ACC112 (cell line): ENCODE results near the gene PSMC5.
"Not testable (repeated sequence)": the region's sequence is repeated elsewhere in the genome, so short reads cannot be mapped to it uniquely, and the experiment has no call there.

Experiments
- H2AFZ ChIP-seq: fragments of 200-600 bp; sonication (generic); one replicate; pipeline ENCODE4 v1.6.0; 2017; ENCODE audit warnings: antibody characterized with exemption, low read length; ENCODE audit not compliant: unreplicated experiment
- H3K27ac ChIP-seq: fragments of 200-600 bp; sonication (generic); 2 replicates; pipeline ENCODE4 v1.5.1; 2014; ENCODE audit warnings: low read depth, mild to moderate bottlenecking, antibody characterized with exemption, low read length, moderate library complexity
- H3K27me3 ChIP-seq: fragments of 200-600 bp; sonication (generic); 2 replicates; pipeline ENCODE4 v1.6.1; 2014; ENCODE audit warnings: mild to moderate bottlenecking, antibody characterized with exemption, low read length, moderate library complexity, mixed read lengths; ENCODE audit not compliant: insufficient read depth
- H3K36me3 ChIP-seq: fragments of 200-600 bp; sonication (generic); 2 replicates; pipeline ENCODE4 v1.6.1; 2016; ENCODE audit warnings: mild to moderate bottlenecking, antibody characterized with exemption, low read length, moderate library complexity, mixed read lengths; ENCODE audit not compliant: insufficient read depth
- H3K4me1 ChIP-seq: fragments of 200-600 bp; sonication (generic); one replicate; pipeline ENCODE4 v1.6.1; 2016; ENCODE audit warnings: low read length, mixed read lengths; ENCODE audit not compliant: insufficient read depth, unreplicated experiment, control insufficient read depth
- H3K4me3 ChIP-seq: fragments of 200-600 bp; sonication (generic); 2 replicates; pipeline ENCODE4 v1.5.1; 2014; ENCODE audit warnings: mild to moderate bottlenecking, low read depth, low read length
- H3K79me2 ChIP-seq: fragments of 200-600 bp; sonication (generic); one replicate; pipeline ENCODE4 v1.6.0; 2016; ENCODE audit warnings: low read length; ENCODE audit not compliant: control insufficient read depth, unreplicated experiment, insufficient read depth

Gene PSMC5

GRCh38 chr17:63871646-63872365 lies 44.6 kb downstream of the PSMC5 start:
- H3K27me3 ChIP-seq, H3K36me3 ChIP-seq: not testable (repeated sequence)

GRCh38 chr17:63873577-63873976 lies 46.3 kb downstream of the PSMC5 start, which contains the start of gene CSH2:
Gene CSH2, minus strand, starts transcription at chr17:63873677. Its CDS starts 63 bp downstream, at chr17:63873614.
- H3K79me2 ChIP-seq, H3K27me3 ChIP-seq, H3K4me3 ChIP-seq, H3K27ac ChIP-seq, H2AFZ ChIP-seq, H3K36me3 ChIP-seq, H3K4me1 ChIP-seq: not testable (repeated sequence)

More at GRCh38 chr17:63871646-63872365, 44.6 kb downstream of the PSMC5 start:
- not testable (repeated sequence) for H3K4me1 ChIP-seq, H3K4me3 ChIP-seq, H3K79me2 ChIP-seq, H3K27ac ChIP-seq, H2AFZ ChIP-seq

GRCh38 chr17:63874061-63874626 lies 46.9 kb downstream of the PSMC5 start:
- H2AFZ ChIP-seq, H3K79me2 ChIP-seq, H3K4me1 ChIP-seq, H3K27me3 ChIP-seq, H3K36me3 ChIP-seq, H3K4me3 ChIP-seq, H3K27ac ChIP-seq: not testable (repeated sequence)

GRCh38 chr17:63874693-63875092 lies 47.5 kb downstream of the PSMC5 start:
- not testable (repeated sequence) for H3K79me2 ChIP-seq, H3K4me3 ChIP-seq, H3K36me3 ChIP-seq, H2AFZ ChIP-seq, H3K4me1 ChIP-seq, H3K27me3 ChIP-seq, H3K27ac ChIP-seq

- not testable (repeated sequence) for H3K79me2 ChIP-seq, H2AFZ ChIP-seq, H3K4me3 ChIP-seq, H3K4me1 ChIP-seq, H3K36me3 ChIP-seq, H3K27ac ChIP-seq
- peaks cover 12% of the 10 kb centered on the region; the same call in 1 of the 2 replicates for H3K27me3 ChIP-seq
Measured at GRCh38 chr17:63878413-63878812, 51.2 kb downstream of the PSMC5 start.

- Histone ChIP-seq H3K4me1 (no peaks in the 10 kb centered on the region), H2AFZ (no peak overlapping the region), H3K79me2 (no peaks in the 10 kb centered on the region), H3K27ac (no peak overlapping the region), H3K27me3 (peaks cover 12% of the 10 kb centered on the region; the same call in 1 of the 2 replicates), H3K4me3 (no peak overlapping the region), H3K36me3 (no peaks in the 10 kb centered on the region)
Measured at GRCh38 chr17:63880706-63881105, 53.5 kb downstream of the PSMC5 start.

GRCh38 chr17:63881337-63881736 lies 54.1 kb downstream of the PSMC5 start:
- H3K4me3 ChIP-seq, H2AFZ ChIP-seq, H3K4me1 ChIP-seq, H3K79me2 ChIP-seq, H3K36me3 ChIP-seq, H3K27ac ChIP-seq: not testable (repeated sequence)
- peaks cover 12% of the 10 kb centered on the region; the same call in 1 of the 2 replicates for H3K27me3 ChIP-seq
